GM19467 (cell line): ENCODE data around the gene RASAL1.

ENCODE experiments used
- ATAC-seq: cut with Tn5 transposase; IDR thresholded peaks from one replicate; pipeline ENCODE4 v1.9.1; 2021; ENCODE audit warnings: mild to moderate bottlenecking, moderate library complexity; ENCODE audit not compliant: unreplicated experiment

The RASAL1 gene

DNA sequence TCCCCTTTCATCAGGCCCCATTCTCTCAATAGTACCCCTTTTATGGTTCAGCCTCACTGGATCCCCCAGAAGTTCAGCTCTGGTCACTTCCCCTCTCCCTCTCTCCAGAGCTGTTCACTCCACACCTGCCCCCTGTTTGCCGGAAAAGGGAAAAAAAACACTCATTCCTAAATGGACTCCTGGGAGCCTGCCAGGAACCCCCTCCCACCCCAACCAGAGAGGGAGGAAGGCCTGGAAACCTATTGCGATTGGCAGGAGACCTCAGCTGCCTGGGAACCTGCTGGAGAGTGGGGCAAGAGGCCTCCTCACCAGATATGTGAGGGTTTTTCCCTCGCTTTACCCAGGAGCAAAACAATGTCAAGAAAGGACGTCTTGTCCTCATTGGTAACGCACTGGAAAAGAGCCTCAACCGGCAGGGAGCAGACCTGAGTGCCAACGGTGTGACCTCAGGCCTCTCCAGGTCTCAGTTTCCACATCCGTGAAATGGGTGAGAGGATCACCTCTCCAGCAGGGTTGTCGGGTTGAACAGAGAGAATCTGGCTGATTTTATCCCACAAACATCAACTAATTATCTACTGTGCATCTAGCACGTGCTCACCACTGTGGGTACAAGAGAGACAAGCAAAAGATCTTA is 74.4 kb downstream of the RASAL1 start:
- ATAC-seq = no peak

- ATAC-seq = no peak
These were observed 75.1 kb downstream of the RASAL1 start for GRCh38 chr12:113060336-113060960.

DNA sequence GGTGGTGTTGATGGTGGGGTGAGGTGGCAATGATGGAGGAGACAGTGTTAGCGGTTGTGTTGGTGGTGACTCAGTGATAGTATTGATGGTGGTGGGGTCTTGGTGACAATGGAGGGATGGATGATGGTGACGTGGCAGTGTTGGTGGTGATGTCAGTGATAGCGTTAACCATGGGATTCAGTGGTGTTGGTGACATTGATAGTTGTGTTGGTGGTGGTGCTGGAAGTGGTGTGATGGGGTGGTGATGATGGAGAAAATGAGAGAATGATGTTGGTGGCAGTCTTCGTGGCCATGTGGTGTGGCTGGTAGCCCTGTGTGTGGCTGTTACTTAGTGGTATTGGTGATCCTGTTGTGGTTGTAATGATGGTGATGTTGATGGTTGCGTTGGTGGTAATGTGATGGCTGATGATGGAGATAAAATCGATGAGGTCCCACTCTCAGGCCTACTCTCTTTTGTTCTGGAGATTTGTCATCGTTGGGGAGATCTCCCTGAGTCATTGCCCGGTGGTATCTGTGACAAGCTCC is 76.4 kb downstream of the RASAL1 start:
- ATAC-seq = no peak

DNA sequence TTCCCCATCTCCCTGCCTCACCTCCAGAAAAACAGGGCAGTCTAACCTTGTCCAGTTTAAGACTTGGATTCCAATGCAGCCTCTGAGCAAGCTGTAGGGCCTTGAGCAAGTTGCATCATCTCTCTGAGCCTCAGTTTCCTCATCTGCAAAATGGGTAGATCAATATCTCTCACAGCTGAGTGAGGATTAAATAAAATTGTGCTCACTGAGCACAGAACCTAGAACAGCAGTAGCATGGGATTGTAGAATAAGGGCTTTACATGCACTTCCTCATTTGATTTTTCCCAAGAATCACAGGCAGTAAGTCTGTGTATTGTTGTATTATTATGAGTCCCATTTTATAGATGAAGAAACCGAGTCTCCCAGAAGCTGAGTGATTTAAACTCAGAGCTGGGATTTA is 77.0 kb downstream of the RASAL1 start:
- ATAC-seq = no peak

- no peak for ATAC-seq
These were observed 77.7 kb downstream of the RASAL1 start for GRCh38 chr12:113057565-113058485.

DNA sequence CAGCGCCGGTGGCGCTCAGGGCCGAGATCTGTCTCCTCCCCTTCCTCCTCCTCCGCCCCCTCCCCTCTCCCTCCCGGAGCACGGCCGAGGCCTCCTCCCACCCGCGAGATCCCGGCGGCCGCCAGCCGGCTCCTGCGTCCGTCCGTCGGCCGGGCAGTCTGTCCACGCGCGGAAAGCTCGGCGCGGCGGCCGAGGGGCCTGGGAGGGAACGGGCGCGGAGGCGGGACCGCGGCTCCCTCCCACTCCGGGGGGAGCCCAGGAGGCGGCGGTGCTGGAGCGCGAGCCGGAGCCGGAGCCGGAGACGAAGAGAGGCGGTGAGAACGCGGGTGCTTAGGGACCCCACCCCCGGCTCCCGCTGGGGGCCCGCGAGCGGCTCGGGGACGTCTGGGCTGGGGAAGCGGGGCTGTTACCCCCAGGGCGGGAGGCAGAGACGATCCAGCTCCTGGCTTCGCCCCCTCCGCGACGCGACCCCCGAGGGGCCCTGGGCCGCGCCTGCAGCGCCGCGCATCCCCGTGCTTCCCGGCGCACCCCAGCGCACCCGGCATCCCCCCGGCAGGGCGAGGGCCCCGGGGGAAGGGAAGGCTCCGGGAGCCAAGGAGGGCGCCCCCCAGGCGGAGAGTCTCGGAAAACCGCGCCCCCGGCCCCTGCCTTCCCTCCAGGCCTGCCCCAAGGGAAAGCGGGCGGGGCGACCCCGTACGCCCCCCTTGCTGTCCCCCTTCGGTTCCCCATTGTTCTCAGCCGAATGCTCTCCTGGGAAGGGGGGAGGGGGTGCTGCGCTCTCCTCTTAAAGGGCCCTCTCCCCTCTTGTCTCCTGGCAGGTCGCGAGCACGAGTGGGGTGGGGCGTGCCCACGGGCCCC is 78.7 kb downstream of the RASAL1 start, which contains the start of gene DTX1:
TSS of gene DTX1 (plus strand) at position 100 of the 858 bp plus-strand sequence. CDS start 1,463 bp downstream, outside the sequence.
- no peak for ATAC-seq

DNA sequence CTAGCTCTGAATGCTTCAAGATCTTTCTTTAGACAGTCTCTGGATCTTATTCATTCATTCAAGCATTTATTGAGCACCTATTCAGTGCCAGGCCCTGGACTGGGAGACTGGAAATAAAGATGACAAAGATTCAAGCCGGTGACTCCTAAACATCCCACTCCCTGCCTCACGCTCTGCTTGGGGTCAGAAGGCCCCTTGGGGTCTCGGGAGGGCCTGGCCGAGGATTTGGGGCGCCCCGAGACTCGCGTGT is 79.3 kb downstream of the RASAL1 start:
- no peak for ATAC-seq

DNA sequence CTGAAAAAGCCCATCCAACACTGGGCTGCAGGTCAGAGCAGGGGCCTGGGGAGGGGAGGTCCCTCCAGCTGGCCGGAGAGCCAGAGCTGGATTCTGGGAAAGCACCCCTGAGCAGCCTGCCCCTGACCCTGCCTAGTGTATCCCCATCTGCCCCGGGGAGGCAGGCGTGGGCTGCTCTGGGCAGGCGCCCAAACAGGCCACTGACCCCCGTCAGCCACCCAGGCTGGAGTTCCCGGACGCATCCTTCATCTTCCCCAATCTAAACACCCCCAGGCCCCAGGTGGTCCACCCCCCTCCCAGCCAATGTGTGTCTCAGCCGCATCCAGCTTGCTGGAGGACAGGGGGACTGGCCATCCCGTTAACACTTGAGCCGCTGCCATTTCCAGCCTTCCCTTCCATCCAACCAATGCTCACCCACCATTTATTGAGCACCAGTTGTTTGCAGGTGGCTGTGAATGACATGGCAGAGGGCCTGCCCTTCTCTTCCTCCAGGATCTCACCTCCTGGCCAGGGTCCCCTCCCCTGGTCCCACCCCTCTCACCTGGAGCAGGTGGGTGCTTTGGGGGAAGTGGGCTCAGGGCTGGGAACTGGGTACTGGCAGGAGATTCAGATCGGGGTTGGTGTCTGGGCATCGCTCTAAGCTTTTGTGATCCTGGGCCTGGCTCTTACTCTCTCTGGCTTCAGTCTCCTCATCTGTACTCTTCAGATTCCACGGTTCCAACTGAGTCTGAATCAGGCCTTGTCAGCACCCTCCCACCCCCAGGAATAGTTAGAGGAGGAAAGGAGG is 79.8 kb downstream of the RASAL1 start:
- ATAC-seq = no peak

DNA sequence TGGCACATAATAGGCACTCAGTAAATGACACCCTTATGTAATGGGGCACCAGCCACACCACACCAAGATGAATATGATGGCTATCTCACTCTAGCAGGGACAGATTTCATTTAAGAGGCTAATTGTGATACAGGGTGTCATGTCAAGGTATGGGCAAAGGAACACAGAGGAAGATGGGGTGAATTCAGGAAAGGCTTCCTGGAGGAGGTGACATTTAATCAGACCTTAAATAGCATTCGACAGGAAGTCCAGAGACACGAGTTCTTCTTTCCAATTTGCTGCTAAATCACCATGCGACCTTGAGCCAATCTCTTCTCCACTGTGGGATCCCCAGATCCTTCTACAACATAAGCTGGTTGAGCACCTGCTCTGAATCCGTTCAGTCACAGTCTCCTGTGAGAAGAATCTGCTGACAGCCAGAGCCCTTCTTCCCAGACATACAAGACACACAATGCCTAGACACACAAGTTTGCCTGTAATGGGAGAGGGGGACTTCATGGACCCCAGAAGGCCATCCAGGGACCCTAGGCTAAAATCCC is 80.5 kb downstream of the RASAL1 start:
- no peak for ATAC-seq

- ATAC-seq = no peak
These were observed 83.2 kb downstream of the RASAL1 start for GRCh38 chr12:113052326-113052725.

- no peak for ATAC-seq
These were observed 83.8 kb downstream of the RASAL1 start for GRCh38 chr12:113051759-113052158.

DNA sequence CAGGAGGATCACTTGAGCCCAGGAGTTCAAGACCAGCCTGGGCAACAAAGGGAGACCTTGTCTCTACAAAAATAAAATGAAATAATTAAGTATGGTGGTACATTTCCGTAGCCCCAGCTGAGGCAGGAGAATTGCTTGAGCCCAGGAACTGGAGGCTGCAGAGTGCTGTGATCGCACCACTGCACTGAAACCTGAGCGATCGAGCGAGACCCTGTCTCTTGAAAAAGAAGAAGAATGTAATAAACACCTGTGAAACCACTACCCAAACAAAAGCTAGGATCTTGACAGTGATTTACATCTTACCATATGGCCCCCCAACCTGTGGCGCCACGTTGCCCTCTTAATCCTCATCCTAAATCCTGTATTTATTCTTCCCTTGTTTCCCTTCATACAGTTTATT is 84.8 kb downstream of the RASAL1 start:
- no peak for ATAC-seq

- no peak for ATAC-seq
These were observed 85.4 kb downstream of the RASAL1 start for GRCh38 chr12:113049976-113050742.
